ENCODE results near the gene HBEGF. TPM values are rescaled to one million over a fixed set of nuclear protein-coding genes. Genes with fewer than 3 reads are reported as not detected.

The HBEGF gene
- total RNA-seq, 1 experiment from 2014 or later, result 12.3 TPM

- no peak overlapping the region for H2AFZ ChIP-seq (ENCODE audit: low read depth, low read length, poor library complexity, severe bottlenecking)
- no peaks in the 10 kb centered on the region for H4K20me1 ChIP-seq (ENCODE audit: insufficient read depth)
- TF ChIP-seq SIN3A (IDR thresholded peaks at IDR 0.05; ENCODE audit: low read depth) (no peak), JUND (IDR thresholded peaks at IDR 0.05) (no peak), YY1 (IDR thresholded peaks at IDR 0.05; ENCODE audit: extremely low read depth, insufficient replicate concordance, low read depth, low read length) (no peak), ZNF274 (IDR thresholded peaks at IDR 0.05; ENCODE audit: low read depth, low read length) (no peak), CBX3 (IDR thresholded peaks at IDR 0.05; ENCODE audit: low read depth) (no peak), EGR1 (IDR thresholded peaks at IDR 0.05; ENCODE audit: low read depth) (no peak), REST (IDR thresholded peaks at IDR 0.05; ENCODE audit: low read depth) (no peak)
- H3K4me2 ChIP-seq (ENCODE audit: low read length), result no peak overlapping the region
- H3K27ac ChIP-seq (ENCODE audit: low read depth, low read length), result no peak overlapping the region
- ChIA-PET POLR2A (interaction anchor here (4.6 kb wide), 1 partner anchor 16 kb away, joined by 20 read pairs; the partner anchor contains the start of gene HBEGF), RAD21 (ENCODE audit: low non-redundant PET in 1 of 2, low total read pairs in 2 of 2, uncharacterized antibody in 2 of 2, unreplicated experiment in 2 of 2) (no interaction called here), CTCF (no interaction called here)
- BruUV-seq (replicated peaks), result no TSS peak
- H3K79me2 ChIP-seq (ENCODE audit: insufficient read depth, low read length), result no peaks in the 10 kb centered on the region
- H3K4me1 ChIP-seq (ENCODE audit: control insufficient read depth in 1 of 2, insufficient read depth in 2 of 2, low read length in 2 of 2), result no peaks in the 10 kb centered on the region
- H3K27me3 ChIP-seq (ENCODE audit: insufficient read depth, low read length), result no peaks in the 10 kb centered on the region
- intact Hi-C loops (cut with micrococcal nuclease), result no loop called here
- no peak for DNase-seq (ENCODE audit: low read depth, low spot score)
- no peaks in the 10 kb centered on the region for H3K9me3 ChIP-seq (ENCODE audit: control insufficient read depth in 1 of 2, insufficient read depth in 1 of 2, low read depth in 1 of 2, low read length in 2 of 2)
- H3K36me3 ChIP-seq (ENCODE audit: control insufficient read depth in 1 of 2, insufficient read depth in 2 of 2, low read length in 2 of 2), result peaks cover 8 to 12% of the 10 kb centered on the region in 2 experiments; a peak in 1 of 4 replicates
- H3K9ac ChIP-seq (ENCODE audit: low read length), result no peak overlapping the region
- no peak overlapping the region for H3K4me3 ChIP-seq (replicated peaks in 1 of 2; ENCODE audit: low read depth in 1 of 2, low read length in 2 of 2)
- no peaks in the 10 kb centered on the region for H3K9me2 ChIP-seq (ENCODE audit: insufficient read depth)
- ATAC-seq, result no peak
Observed at GRCh38 chr5:140329739-140330481, 16.5 kb downstream of the HBEGF start.
